ENCODE results near the gene MOBP.
"Not testable (repeated sequence)": the region's sequence is repeated elsewhere in the genome, so short reads cannot be mapped to it uniquely, and the experiment has no call there.

Gene MOBP

GRCh38 chr3:39467394-39468107 lies at the start of gene MOBP:
TSS of gene MOBP (plus strand) at chr3:39467680. CDS start at chr3:39502070, 34,390 bp downstream.
- TF ChIP-seq CTCF (IDR thresholded peaks at IDR 0.05; ENCODE audit: low read depth, low read length, missing control alignments): no peak
- no peak within 1 kb of the TSS for H3K4me3 ChIP-seq (replicated peaks; ENCODE audit: low read depth, low read length)
- no peak for DNase-seq (ENCODE audit: extremely low read depth, low read depth)

- H3K4me3 ChIP-seq (replicated peaks; ENCODE audit: low read depth, low read length); DNase-seq (ENCODE audit: extremely low read depth, low read depth): not testable (repeated sequence)
These were observed 48.8 kb upstream of the MOBP start for GRCh38 chr3:39418556-39419225.

GRCh38 chr3:39419742-39420315 lies 47.7 kb upstream of the MOBP start:
- DNase-seq (ENCODE audit: extremely low read depth, low read depth): no peak
- H3K4me3 ChIP-seq (replicated peaks; ENCODE audit: low read depth, low read length): no peak overlapping the region
- no peak for TF ChIP-seq CTCF (IDR thresholded peaks at IDR 0.05; ENCODE audit: low read depth, low read length, missing control alignments)

- no peak for DNase-seq (ENCODE audit: extremely low read depth, low read depth)
- TF ChIP-seq CTCF (IDR thresholded peaks at IDR 0.05; ENCODE audit: low read depth, low read length, missing control alignments): no peak
- H3K4me3 ChIP-seq (replicated peaks; ENCODE audit: low read depth, low read length): no peak overlapping the region
These were observed 46.9 kb upstream of the MOBP start for GRCh38 chr3:39420543-39420942.

GRCh38 chr3:39423436-39423970 lies 44.0 kb upstream of the MOBP start:
- TF ChIP-seq CTCF (IDR thresholded peaks at IDR 0.05; ENCODE audit: low read depth, low read length, missing control alignments): no peak
- H3K4me3 ChIP-seq (replicated peaks; ENCODE audit: low read depth, low read length): no peak overlapping the region
- no peak for DNase-seq (ENCODE audit: extremely low read depth, low read depth)

GRCh38 chr3:39426312-39426711 lies 41.2 kb upstream of the MOBP start:
- TF ChIP-seq CTCF (IDR thresholded peaks at IDR 0.05; ENCODE audit: low read depth, low read length, missing control alignments): no peak
- DNase-seq (ENCODE audit: extremely low read depth, low read depth): no peak
- H3K4me3 ChIP-seq (replicated peaks; ENCODE audit: low read depth, low read length): no peak overlapping the region

- no peak overlapping the region for H3K4me3 ChIP-seq (replicated peaks; ENCODE audit: low read depth, low read length)
- no peak for DNase-seq (ENCODE audit: extremely low read depth, low read depth)
- TF ChIP-seq CTCF (IDR thresholded peaks at IDR 0.05; ENCODE audit: low read depth, low read length, missing control alignments): no peak
These were observed 40.0 kb upstream of the MOBP start for GRCh38 chr3:39427506-39427905.

Measured in HFF-Myc (cell line).